Skeletal muscle cell (primary cell): ENCODE measurements around the gene CENPL.
A peak's percentile ranks its signal among the peaks of the same experiment; 100 is the strongest.
"Not testable (repeated sequence)": the region's sequence is repeated elsewhere in the genome, so short reads cannot be mapped to it uniquely, and the experiment has no call there.

ENCODE experiments used
- DNase-seq: peaks from one replicate; pipeline ENCODE4 v3.0.0-alpha.2; 2010; ENCODE audit warnings: low read depth
- H3K4me3 ChIP-seq: 2 replicates; pipeline ENCODE4 v1.5.1; 2011; ENCODE audit warnings: low read depth, mild to moderate bottlenecking, control low read depth, low read length, moderate library complexity

Gene CENPL

GRCh38 chr1:173824315-173825081 lies at the start of gene CENPL, which contains the start of gene DARS2:
TSS of gene CENPL (minus strand) at chr1:173824883. CDS start at chr1:173811299, 13,584 bp downstream.
TSS of gene DARS2 (plus strand) at chr1:173824673. CDS start at chr1:173825230, 557 bp downstream.
- peak; percentile 93 for DNase-seq
- H3K4me3 ChIP-seq = peak within 1 kb of the TSS; percentile 62

DNA sequence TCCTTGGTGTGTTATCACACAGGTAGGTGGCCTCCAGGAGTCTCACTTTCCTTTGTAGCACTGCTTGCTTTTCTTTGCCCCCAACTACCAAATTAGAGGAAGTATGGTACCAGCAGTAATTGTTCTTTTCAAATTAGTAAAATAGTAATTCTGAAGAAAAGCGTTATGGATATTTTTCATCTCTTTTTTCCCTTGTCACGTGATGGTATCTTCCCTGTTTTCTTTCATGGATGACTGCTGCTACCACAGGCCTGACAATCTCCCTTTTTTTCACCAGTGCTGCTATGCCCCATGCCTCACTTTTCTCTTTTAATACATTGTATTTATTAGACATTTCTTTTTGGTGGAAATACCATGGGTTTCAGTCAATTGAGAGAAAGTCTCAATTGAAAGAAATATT lies 46.8 kb upstream of the CENPL start:
- H3K4me3 ChIP-seq = no peak overlapping the region
- no peak for DNase-seq

- no peak for DNase-seq
These were observed 46.4 kb upstream of the CENPL start for GRCh38 chr1:173871091-173871490.

DNA sequence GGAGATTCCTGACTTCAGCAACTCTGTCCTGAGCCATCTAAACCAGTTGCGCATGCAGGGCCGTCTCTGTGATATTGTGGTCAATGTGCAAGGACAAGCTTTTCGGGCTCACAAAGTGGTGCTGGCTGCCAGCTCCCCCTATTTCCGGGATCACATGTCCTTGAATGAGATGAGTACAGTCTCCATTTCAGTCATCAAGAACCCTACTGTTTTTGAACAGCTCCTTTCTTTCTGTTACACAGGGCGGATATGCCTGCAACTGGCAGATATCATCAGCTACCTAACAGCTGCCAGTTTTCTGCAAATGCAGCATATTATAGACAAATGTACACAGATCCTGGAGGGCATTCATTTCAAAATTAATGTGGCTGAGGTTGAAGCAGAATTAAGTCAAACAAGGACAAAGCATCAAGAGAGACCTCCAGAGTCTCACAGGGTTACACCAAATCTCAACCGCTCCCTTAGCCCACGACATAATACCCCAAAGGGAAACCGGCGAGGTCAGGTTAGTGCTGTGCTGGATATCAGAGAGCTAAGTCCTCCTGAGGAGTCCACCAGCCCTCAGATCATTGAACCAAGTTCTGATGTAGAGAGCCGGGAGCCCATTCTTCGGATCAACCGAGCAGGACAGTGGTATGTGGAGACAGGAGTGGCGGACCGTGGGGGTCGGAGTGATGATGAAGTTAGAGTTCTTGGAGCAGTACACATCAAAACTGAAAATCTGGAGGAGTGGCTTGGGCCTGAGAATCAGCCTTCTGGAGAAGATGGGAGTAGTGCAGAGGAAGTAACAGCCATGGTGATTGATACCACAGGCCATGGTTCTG lies 45.8 kb upstream of the CENPL start:
- H3K4me3 ChIP-seq = no peak overlapping the region
- no peak for DNase-seq

More at GRCh38 chr1:173871091-173871490, 46.4 kb upstream of the CENPL start:
- H3K4me3 ChIP-seq = no peak overlapping the region

DNA sequence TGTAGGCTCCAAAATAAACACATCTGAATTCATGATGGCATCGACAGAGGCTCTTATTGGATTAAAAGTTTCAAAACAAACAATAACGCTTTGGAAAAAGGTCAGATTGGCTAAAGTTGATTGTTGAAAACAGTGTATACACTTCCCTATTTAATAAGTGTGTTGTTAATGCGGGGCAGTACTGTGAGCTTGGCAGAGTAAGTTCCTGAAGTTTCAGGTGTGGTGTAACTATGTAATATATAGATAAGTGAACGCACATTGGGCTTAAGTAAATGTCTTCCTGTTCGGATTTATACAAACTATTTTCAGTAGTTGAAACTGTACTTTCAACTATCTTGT lies 44.3 kb upstream of the CENPL start:
- H3K4me3 ChIP-seq = peak overlapping the region; percentile 64
- DNase-seq = no peak

GRCh38 chr1:173868266-173869020 lies 43.8 kb upstream of the CENPL start, which contains the start of gene ZBTB37:
TSS of gene ZBTB37 (plus strand) at chr1:173868380. CDS start at chr1:173870226, 1,846 bp downstream.
- peak within 1 kb of the TSS; percentile 64 for H3K4me3 ChIP-seq
- DNase-seq = peak; percentile 26

DNA sequence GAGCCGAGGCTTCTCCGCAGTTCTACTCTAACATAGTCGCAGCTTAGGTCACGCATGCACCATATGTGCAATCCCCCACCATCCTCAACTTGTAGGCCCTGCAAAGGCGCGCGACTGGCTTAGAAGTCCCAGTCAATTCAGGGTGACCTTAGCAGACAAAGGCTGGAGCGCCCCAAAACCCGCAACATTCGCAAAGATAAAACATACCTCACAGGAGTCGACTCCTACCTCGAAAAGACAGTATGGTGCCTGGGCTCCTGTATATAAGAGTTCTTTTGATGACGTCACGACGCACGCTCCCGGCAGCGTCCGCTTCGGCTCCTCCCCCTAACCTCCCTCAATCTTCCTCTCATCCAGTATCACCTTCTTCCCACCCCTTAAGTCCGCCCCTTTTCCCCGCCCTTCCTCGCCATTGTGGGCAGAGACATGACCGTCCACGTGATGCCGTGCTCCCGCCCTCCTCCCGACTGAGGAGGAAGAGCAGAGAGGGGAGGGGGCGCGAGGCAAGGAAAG lies 43.1 kb upstream of the CENPL start, which contains the start of gene GAS5:
Gene GAS5 (minus strand): TSS at position 237 of the 513 bp plus-strand sequence.
- H3K4me3 ChIP-seq = peak within 1 kb of the TSS; percentile 64
- peak; percentile 99 for DNase-seq

DNA sequence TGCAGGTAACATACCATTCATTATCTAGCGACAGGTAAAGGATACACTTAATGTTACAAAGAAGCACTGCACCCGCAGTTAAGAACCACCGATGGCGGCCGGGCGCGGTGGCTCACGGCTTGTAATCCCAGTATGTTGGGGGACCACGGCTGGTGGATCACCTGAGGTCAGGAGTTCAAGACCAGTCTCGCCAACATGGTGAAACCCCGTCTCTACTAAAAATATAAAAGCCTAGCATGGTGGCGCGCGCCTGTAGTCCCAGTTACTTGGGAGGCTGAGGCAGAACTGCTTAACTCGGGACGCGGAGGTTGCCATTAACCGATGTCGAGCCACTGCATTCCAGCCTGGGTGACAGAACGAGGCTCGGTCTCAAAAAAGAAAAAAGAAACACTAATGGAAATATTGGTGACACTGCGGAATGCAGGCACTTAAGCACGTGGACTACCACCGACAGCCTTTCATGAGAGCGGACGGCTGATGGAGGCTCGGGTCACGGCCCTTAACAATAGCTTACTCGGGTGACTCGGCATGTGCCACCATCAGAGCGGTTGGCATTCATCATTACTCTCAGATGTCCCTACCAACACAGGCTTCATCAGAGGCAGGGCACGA lies 42.6 kb upstream of the CENPL start:
- no peak for DNase-seq
- H3K4me3 ChIP-seq = peak overlapping the region; percentile 64

DNA sequence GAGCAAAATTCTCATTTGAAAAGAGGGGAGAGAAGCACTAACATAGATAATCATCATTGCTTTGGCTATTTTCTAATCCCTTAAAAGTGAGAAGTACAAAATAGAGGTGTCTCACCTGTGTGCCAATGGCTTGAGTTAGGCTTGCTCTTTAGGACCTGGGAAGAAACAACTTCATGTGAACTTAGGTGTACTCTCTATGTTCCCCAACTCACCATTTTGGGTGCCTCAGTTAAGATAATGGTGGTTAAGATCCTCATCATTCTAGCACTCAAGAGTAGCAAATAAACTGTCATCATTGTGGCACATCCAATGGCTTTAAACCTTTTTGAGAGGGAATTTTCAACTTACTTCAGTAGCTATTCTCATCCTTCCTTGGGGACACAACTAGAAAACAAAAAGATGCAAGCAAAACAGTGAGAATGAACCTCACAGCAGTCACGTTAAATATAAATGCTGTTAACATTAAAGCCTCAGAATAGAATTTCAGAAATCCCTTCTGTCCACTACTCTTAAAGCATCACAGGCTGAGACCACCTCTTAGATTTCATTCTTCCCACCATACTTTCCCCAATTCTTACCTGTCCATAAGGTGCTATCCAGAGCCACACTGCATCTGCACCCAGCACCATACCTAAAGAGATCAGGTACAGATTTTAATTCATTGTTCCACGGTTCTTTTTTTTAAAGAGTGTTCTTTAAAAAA lies 41.9 kb upstream of the CENPL start:
- DNase-seq = no peak

GRCh38 chr1:173865468-173866164 lies 40.9 kb upstream of the CENPL start:
- no peak for DNase-seq
- H3K4me3 ChIP-seq = peak overlapping the region; percentile 64

More for the DNA sequence above, 41.9 kb upstream of the CENPL start:
- H3K4me3 ChIP-seq = peak overlapping the region; percentile 64

DNA sequence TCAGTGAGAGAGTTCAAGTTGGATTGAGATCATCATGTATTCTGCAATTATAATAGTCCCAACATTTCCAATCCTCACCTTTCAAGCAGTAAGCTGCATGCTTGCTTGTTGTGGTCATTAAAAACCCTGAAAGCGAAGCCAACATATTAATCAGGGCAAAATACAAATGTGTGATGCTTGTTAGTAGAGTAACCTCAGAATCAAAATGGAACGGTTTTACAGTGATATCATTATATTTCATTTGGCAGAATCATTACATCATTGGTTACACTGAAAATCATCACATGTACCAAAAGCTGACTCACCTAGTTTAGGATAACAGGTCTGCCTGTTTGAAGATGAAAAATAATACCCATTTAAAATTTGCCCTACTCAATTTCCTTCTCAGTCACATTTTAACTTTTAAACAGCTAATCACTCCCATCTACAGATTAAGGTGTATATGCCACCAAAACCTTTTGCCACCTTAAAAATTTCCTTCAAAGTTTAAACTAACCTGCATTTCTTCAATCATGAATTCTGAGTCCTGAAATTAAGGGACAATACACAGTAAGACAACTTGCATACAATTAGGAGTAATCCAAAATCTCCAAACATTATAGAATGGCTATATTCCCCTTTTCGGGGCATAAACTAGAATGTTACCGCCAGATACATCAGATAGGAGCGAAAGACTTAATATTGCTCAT lies 39.6 kb upstream of the CENPL start:
- DNase-seq = no peak
- peak overlapping the region; percentile 64 for H3K4me3 ChIP-seq

- no peak for DNase-seq
- no peak overlapping the region for H3K4me3 ChIP-seq
These were observed 38.8 kb upstream of the CENPL start for GRCh38 chr1:173863224-173864161.

DNA sequence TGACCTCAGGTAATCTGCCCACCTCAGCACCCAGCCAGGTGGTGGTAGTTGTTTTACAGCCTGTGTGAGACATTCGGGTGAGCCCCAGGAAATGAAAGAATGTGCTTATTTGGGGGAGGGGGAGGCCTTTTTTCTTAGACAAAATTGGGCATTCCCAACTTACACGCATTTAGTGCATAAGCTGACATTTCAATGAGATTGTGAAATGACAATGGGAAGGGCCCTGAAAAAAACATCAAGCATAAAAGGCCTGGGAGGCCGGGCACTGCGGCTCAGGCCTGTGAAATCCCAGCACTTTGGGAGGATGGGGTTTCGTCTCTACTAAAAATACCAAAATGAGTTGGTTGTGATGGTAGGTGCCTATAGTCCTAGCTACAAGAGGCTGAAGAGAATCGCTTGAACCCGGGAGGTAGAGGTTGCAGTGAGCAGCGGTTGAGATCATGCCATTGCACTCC lies 38.1 kb upstream of the CENPL start:
- DNase-seq = no peak
- no peak overlapping the region for H3K4me3 ChIP-seq

DNA sequence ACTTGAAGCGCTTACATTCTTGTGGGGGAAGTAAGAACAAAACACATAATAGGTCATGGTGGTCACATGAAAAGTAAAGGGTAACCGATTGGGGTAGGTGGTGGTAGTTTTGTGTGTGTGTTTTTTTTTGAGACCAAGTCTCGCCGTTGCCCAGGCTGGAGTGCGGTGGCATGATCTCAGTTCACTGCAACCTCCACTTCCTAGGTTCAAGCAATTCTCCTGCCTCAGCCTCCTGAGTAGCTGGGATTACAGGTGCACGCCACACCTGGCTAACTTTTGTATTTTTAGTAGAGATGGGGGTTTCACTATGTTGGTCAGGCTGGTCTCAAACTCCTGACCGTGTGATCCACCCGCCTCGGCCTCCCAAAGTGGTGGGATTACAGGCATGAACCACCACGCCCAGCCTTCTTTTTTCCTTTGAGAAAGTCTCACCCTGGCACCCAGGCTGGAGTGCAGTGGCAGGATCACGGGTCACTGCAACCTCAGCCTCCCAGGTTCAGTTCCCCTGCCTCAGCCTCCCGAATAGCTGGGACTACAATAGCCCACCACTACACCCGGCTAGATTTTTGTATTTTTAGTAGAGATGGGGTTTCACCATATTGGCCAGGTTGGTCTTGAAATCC lies 37.6 kb upstream of the CENPL start:
- H3K4me3 ChIP-seq, DNase-seq: not testable (repeated sequence)

GRCh38 chr1:173861731-173862145 lies 37.1 kb upstream of the CENPL start:
- H3K4me3 ChIP-seq = no peak overlapping the region
- no peak for DNase-seq

DNA sequence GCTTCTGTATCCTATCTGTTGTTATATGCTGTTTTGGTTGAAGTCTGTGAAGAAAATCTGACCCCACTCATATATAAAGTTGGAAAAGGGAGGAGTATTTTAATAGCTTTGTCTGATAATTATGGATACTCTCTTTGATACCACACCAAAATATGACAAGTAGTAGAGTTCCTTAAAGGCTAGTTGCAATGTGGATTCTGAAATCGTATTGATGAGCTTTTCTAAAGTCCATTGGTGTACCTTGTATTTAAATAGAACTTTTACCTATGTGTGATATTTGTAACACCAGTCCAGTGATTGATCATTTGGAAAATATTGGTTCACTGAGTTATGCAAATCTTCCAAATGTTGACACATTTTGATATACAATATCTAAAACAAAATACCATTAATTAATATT lies 35.4 kb upstream of the CENPL start:
- DNase-seq = no peak

More for the DNA sequence above, 35.4 kb upstream of the CENPL start:
- no peak overlapping the region for H3K4me3 ChIP-seq
